Cardiac fibroblast (primary cell): Measurements from ENCODE around the gene KRTAP4-1.
"Not testable (repeated sequence)": the region's sequence is repeated elsewhere in the genome, so short reads cannot be mapped to it uniquely, and the experiment has no call there.

ENCODE experiments used
- DNase-seq, 2 donors: peaks; one replicate each; pipeline versions ENCODE4 v3.0.0 to v3.0.0-alpha.2; 2010; ENCODE audit warnings: low read depth in 2 of 2
- H3K4me3 ChIP-seq, 2 donors: replicated peaks in 1 of 2; 1 replicate in 1 of 2; 2 replicates in 1 of 2; pipeline ENCODE4 v1.5.1; 2011; ENCODE audit warnings: low read depth in 2 of 2, low read length in 2 of 2, mild to moderate bottlenecking in 2 of 2, moderate library complexity in 1 of 2
- TF ChIP-seq, protein P1 (sequence below): IDR thresholded peaks from one replicate; pipeline ENCODE4 v1.5.1; 2011; ENCODE audit warnings: low read depth, mild to moderate bottlenecking, low read length, inconsistent platforms

KRTAP4-1 gene

DNA sequence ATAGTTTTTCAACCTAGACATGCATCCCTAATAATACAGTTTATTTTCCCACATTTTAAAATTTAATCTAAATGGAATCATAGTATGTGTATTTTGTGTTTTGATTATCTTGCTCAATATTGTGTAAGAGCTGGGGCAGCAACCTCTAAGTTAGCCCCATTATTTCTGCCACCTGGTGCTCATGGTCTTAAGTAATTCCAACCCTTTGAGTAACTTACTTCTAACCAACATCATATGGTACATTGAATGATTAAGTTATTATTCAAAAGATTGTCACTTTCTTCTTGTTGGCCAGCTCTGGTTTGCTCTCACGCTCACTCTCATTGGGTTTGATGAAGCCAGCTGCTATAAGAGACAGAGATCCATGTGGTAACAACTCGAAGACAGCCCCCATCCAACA, 12.8 kb downstream of the KRTAP4-1 start:
- DNase-seq = peak in 1 of 2 donors; percentile 13
- TF ChIP-seq, protein P1, sequence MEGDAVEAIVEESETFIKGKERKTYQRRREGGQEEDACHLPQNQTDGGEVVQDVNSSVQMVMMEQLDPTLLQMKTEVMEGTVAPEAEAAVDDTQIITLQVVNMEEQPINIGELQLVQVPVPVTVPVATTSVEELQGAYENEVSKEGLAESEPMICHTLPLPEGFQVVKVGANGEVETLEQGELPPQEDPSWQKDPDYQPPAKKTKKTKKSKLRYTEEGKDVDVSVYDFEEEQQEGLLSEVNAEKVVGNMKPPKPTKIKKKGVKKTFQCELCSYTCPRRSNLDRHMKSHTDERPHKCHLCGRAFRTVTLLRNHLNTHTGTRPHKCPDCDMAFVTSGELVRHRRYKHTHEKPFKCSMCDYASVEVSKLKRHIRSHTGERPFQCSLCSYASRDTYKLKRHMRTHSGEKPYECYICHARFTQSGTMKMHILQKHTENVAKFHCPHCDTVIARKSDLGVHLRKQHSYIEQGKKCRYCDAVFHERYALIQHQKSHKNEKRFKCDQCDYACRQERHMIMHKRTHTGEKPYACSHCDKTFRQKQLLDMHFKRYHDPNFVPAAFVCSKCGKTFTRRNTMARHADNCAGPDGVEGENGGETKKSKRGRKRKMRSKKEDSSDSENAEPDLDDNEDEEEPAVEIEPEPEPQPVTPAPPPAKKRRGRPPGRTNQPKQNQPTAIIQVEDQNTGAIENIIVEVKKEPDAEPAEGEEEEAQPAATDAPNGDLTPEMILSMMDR = no peak
- H3K4me3 ChIP-seq = no peak overlapping the region

DNA sequence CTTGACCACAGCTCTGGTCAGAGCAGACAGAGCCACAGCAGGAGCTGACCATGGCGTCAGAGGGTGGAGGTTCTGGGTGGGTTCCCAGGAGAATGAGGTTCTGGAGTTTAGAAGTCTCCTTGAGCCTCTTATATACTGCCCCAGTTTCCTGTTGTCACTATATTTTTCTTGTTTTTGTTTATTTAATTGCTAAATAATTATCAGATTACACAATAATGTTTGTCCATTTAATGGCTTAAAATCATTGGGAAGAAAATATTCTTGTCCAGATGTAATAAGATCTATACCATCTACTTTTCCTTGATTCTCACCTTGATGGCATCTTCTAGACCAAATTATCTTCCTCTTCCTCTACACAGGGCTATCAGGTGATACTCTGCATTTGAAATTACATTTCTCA, 16.6 kb downstream of the KRTAP4-1 start, which contains the start of gene KRTAP4-3:
TSS of gene KRTAP4-3 (minus strand) at position 101 of the 400 bp plus-strand sequence. CDS start at position 52, 49 bp downstream.
- TF ChIP-seq, protein P1 = no peak
- no peak within 1 kb of the TSS for H3K4me3 ChIP-seq
- DNase-seq = no peak

DNA sequence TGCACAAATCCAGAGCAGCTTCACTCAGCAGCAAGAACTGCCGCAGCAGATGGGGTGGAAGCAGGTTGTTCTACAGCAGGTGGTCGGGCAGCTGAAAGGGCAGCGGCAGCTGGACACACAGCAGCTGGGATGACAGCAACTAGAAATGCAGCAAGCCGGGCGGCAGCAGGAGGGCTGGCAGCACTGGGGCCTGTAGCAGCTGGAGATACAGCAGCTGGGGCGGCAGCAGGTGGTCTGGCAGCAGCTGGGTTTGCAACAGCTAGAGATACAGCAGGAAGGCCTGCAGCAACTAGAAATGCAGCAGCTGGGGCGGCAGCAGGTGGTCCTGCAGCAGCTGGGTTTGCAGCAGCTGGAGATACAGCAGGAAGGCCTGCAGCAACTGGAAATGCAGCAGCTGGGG, 17.1 kb downstream of the KRTAP4-1 start:
- DNase-seq = no peak
- TF ChIP-seq, protein P1 = no peak
- no peak overlapping the region for H3K4me3 ChIP-seq

DNA sequence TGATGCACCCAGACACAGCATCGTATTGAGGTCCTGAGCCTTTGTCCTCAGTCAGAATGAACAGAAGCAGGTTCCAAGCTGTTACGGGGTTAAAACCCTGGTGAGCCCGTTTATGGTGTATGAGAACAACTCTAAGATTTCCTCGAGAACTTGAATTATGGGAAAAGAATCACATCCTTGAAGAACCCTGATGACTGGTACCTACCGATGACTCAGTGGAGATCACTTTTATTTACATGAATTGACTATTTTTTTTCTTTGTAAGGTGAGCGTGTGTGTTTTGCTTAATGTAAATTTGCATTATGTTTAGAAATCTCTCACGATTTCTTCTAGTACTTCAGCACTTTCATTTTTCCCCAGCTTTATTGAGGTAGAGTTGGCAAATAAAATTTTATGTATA, 20.9 kb downstream of the KRTAP4-1 start:
- no peak overlapping the region for H3K4me3 ChIP-seq
- TF ChIP-seq, protein P1 = no peak
- no peak for DNase-seq

DNA sequence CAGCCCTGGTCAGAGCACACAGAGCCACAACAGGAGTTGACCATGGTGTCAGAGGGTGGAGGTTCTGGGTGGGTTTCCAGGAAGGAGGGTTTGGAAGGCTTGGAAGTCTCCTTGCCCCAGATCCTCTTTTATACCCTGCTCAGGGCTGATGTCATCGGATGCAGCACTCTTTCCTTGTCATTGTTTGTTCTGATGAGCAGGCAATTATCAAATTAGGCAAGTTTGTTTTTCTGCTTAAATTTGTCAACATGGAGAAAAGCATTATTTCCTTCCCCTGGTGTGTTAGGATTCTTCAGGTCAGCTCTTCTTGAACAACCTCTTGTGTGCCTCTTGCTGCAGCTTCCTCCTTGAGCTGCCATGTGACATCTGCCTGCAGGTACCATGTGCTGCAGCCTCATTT, 24.1 kb downstream of the KRTAP4-1 start, which contains the start of gene KRTAP4-4:
TSS of gene KRTAP4-4 (minus strand) at position 101 of the 400 bp plus-strand sequence. CDS start at position 44, 57 bp downstream.
- TF ChIP-seq, protein P1 = no peak
- no peak for DNase-seq

DNA sequence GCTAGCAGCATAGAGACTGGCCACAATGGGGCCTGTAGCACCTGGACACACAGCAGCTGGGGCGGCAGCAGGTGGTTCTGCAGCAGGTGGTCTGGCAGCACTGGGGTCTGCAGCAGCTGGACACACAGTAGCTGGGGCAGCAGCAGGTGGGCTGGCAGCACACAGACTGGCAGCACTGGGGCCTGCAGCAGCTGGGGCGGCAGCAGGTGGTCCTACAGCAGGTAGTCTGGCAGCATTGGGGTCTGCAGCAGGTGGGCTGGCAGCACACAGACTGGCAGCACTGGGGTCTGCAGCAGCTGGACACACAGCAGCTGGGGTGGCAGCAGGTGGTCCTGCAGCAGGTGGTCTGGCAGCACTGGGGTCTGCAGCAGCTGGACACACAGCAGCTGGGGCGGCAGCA, 24.5 kb downstream of the KRTAP4-1 start:
- DNase-seq, H3K4me3 ChIP-seq: not testable (repeated sequence)

More for the DNA sequence above, 24.1 kb downstream of the KRTAP4-1 start, which contains the start of gene KRTAP4-4:
- no peak within 1 kb of the TSS for H3K4me3 ChIP-seq

DNA sequence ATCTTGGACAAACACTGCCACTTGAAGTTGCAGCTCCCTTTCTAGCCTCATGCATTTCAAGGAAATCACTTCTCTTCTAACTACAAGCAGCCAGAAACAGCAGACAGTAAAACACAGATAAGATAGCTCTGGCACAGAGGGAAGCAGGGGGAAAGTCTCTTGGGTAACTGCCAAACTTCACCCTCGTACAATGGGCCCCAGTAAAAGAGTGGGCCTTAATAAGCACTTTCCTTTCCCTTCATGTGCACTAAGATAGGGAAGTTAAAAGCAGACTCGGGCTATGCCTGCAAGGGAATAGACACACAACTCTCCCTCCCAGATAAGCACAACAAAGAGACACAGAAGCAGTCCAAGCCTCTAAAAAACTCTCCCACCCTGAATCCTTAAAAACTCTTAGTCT, 30.9 kb downstream of the KRTAP4-1 start:
- TF ChIP-seq, protein P1 = no peak
- H3K4me3 ChIP-seq = no peak overlapping the region
- DNase-seq = no peak
